Naive B cell (primary cell): ENCODE data around the gene TCERG1L. TPM values are rescaled to one million over a fixed set of nuclear protein-coding genes. Genes with fewer than 3 reads are reported as not detected.

Experiments
- ATAC-seq, 2 donors: fragments of 150-1000 bp; cut with Tn5 transposase; 2 replicates each; pipeline ENCODE4 v1.10.0; 2021; ENCODE audit warnings: low read depth in 2 of 2, mild to moderate bottlenecking in 2 of 2, moderate library complexity in 2 of 2
- DNase-seq: peaks from one replicate; pipeline ENCODE4 v3.0.0; 2022
- H3K27ac Mint-ChIP-seq, 6 donors: one replicate each; pipeline ENCODE4 v1.8.0; 2020 to 2022; ENCODE audit warnings: mild to moderate bottlenecking in 6 of 6, mixed read lengths in 6 of 6, moderate library complexity in 5 of 6, inconsistent platforms in 2 of 6
- H3K27me3 Mint-ChIP-seq, 3 donors: one replicate each; pipeline ENCODE4 v1.8.0; 2021 to 2022; ENCODE audit warnings: mixed read lengths in 3 of 3, mild to moderate bottlenecking in 1 of 3
- H3K36me3 Mint-ChIP-seq, 2 donors: one replicate each; pipeline ENCODE4 v1.8.0; 2020 to 2022; ENCODE audit warnings: mixed read lengths in 2 of 2, inconsistent platforms in 1 of 2, mild to moderate bottlenecking in 1 of 2
- H3K4me1 Mint-ChIP-seq, 3 donors: one replicate each; pipeline ENCODE4 v1.8.0; 2020 to 2022; ENCODE audit warnings: mixed read lengths in 3 of 3, inconsistent platforms in 1 of 3, mild to moderate bottlenecking in 1 of 3, moderate library complexity in 1 of 3
- H3K4me3 Mint-ChIP-seq, 8 donors: one replicate each; pipeline ENCODE4 v1.8.0; 2020 to 2022; ENCODE audit warnings: mild to moderate bottlenecking in 8 of 8, mixed read lengths in 8 of 8, moderate library complexity in 8 of 8, inconsistent platforms in 2 of 8
- H3K9me3 Mint-ChIP-seq, 7 donors: one replicate each; pipeline ENCODE4 v1.8.0; 2020 to 2022; ENCODE audit warnings: mixed read lengths in 7 of 7, mild to moderate bottlenecking in 5 of 7, inconsistent platforms in 2 of 7, moderate library complexity in 1 of 7
- polyA plus RNA-seq, 6 donors: library from polyadenylated mRNA; unstranded; fragments of 300-500 nt; fragmentation: Illumina TruSeq; gene quantifications; one replicate each; pipeline ENCODE4 v1.2.3, GENCODE V29; 2021; ENCODE audit warnings: low read depth in 6 of 6

Gene TCERG1L
- polyA plus RNA-seq, 6 donors from 2014 or later, result not detected

GRCh38 chr10:131130025-131130424 lies 181.5 kb downstream of the TCERG1L start:
- Mint-ChIP-seq H3K4me1 (no peaks in the 10 kb centered on the region), H3K27me3 (peaks cover 0 to 8% (median 0%) of the 10 kb centered on the region in 3 donors), H3K4me3 (no peak overlapping the region), H3K36me3 (no peaks in the 10 kb centered on the region), H3K27ac (no peak overlapping the region), H3K9me3 (peaks cover 0 to 2% (median 0%) of the 10 kb centered on the region in 7 donors)
- no peak for DNase-seq
- ATAC-seq, result no peak

GRCh38 chr10:131129544-131129943 lies 182.0 kb downstream of the TCERG1L start:
- Mint-ChIP-seq H3K4me3 (no peak overlapping the region), H3K4me1 (no peaks in the 10 kb centered on the region), H3K27ac (no peak overlapping the region), H3K9me3 (peaks cover 0 to 2% (median 0%) of the 10 kb centered on the region in 7 donors), H3K27me3 (peaks cover 0 to 8% (median 0%) of the 10 kb centered on the region in 3 donors), H3K36me3 (no peaks in the 10 kb centered on the region)
- no peak for DNase-seq
- ATAC-seq, result no peak

- peaks cover 0 to 2% (median 0%) of the 10 kb centered on the region in 7 donors for H3K9me3 Mint-ChIP-seq
- DNase-seq (no peak), ATAC-seq (no peak)
- H3K36me3 Mint-ChIP-seq, result no peaks in the 10 kb centered on the region
- peaks cover 0 to 8% (median 0%) of the 10 kb centered on the region in 3 donors for H3K27me3 Mint-ChIP-seq
- no peak overlapping the region for H3K4me3 Mint-ChIP-seq
- H3K27ac Mint-ChIP-seq, result no peak overlapping the region
- H3K4me1 Mint-ChIP-seq, result no peaks in the 10 kb centered on the region
Observed at GRCh38 chr10:131128731-131129130, 182.8 kb downstream of the TCERG1L start.

GRCh38 chr10:131127610-131128009 lies 183.9 kb downstream of the TCERG1L start:
- Mint-ChIP-seq H3K27me3 (peaks cover 0 to 8% (median 0%) of the 10 kb centered on the region in 3 donors), H3K4me3 (no peak overlapping the region), H3K9me3 (peaks cover 0 to 2% (median 0%) of the 10 kb centered on the region in 7 donors), H3K4me1 (no peaks in the 10 kb centered on the region), H3K27ac (no peak overlapping the region), H3K36me3 (no peaks in the 10 kb centered on the region)
- ATAC-seq (no peak), DNase-seq (no peak)

- peaks cover 0 to 8% (median 0%) of the 10 kb centered on the region in 3 donors for H3K27me3 Mint-ChIP-seq
- H3K4me3 Mint-ChIP-seq, result no peak overlapping the region
- no peak for DNase-seq
- H3K36me3 Mint-ChIP-seq, result no peaks in the 10 kb centered on the region
- no peak for ATAC-seq
- peaks cover 0 to 2% (median 0%) of the 10 kb centered on the region in 7 donors for H3K9me3 Mint-ChIP-seq
- peak overlapping the region in 1 of 6 donors; percentile 17 for H3K27ac Mint-ChIP-seq
- no peaks in the 10 kb centered on the region for H3K4me1 Mint-ChIP-seq
Observed at GRCh38 chr10:131127138-131127589, 184.4 kb downstream of the TCERG1L start.

- no peak overlapping the region for H3K4me3 Mint-ChIP-seq
- peaks cover 0 to 2% (median 0%) of the 10 kb centered on the region in 7 donors for H3K9me3 Mint-ChIP-seq
- H3K27ac Mint-ChIP-seq, result peak overlapping the region in 1 of 6 donors; percentile 17
- no peaks in the 10 kb centered on the region for H3K4me1 Mint-ChIP-seq
- H3K27me3 Mint-ChIP-seq, result peaks cover 0 to 8% (median 0%) of the 10 kb centered on the region in 3 donors
- ATAC-seq, result no peak
- no peaks in the 10 kb centered on the region for H3K36me3 Mint-ChIP-seq
- no peak for DNase-seq
Observed at GRCh38 chr10:131126321-131127137, 185.0 kb downstream of the TCERG1L start.

GRCh38 chr10:131125511-131126225 lies 185.9 kb downstream of the TCERG1L start:
- H3K27ac Mint-ChIP-seq, result no peak overlapping the region

GRCh38 chr10:131124945-131125344 lies 186.6 kb downstream of the TCERG1L start:
- Mint-ChIP-seq H3K36me3 (no peaks in the 10 kb centered on the region), H3K4me1 (no peaks in the 10 kb centered on the region), H3K4me3 (no peak overlapping the region), H3K9me3 (peaks cover 0 to 5% (median 0%) of the 10 kb centered on the region in 7 donors), H3K27ac (no peak overlapping the region), H3K27me3 (no peaks in the 10 kb centered on the region)
- ATAC-seq, result no peak
- no peak for DNase-seq

More at GRCh38 chr10:131125511-131126225, 185.9 kb downstream of the TCERG1L start:
- Mint-ChIP-seq H3K27me3 (peaks cover 0 to 6% (median 0%) of the 10 kb centered on the region in 3 donors), H3K4me1 (no peaks in the 10 kb centered on the region), H3K36me3 (no peaks in the 10 kb centered on the region), H3K9me3 (peaks cover 0 to 3% (median 0%) of the 10 kb centered on the region in 7 donors), H3K4me3 (no peak overlapping the region)
- DNase-seq (no peak), ATAC-seq (no peak)

- H3K27ac Mint-ChIP-seq, result no peak overlapping the region
- H3K4me3 Mint-ChIP-seq, result no peak overlapping the region
- no peaks in the 10 kb centered on the region for H3K27me3 Mint-ChIP-seq
- no peaks in the 10 kb centered on the region for H3K4me1 Mint-ChIP-seq
- DNase-seq (no peak), ATAC-seq (no peak)
- H3K9me3 Mint-ChIP-seq, result peaks cover 0 to 7% (median 0%) of the 10 kb centered on the region in 7 donors
- H3K36me3 Mint-ChIP-seq, result no peaks in the 10 kb centered on the region
Observed at GRCh38 chr10:131123496-131123895, 188.0 kb downstream of the TCERG1L start.

GRCh38 chr10:131121511-131122035 lies 189.9 kb downstream of the TCERG1L start:
- no peaks in the 10 kb centered on the region for H3K4me1 Mint-ChIP-seq
- H3K9me3 Mint-ChIP-seq, result peaks cover 0 to 7% (median 0%) of the 10 kb centered on the region in 7 donors
- DNase-seq (no peak), ATAC-seq (no peak)
- no peaks in the 10 kb centered on the region for H3K36me3 Mint-ChIP-seq
- H3K27me3 Mint-ChIP-seq, result no peaks in the 10 kb centered on the region
- no peak overlapping the region for H3K27ac Mint-ChIP-seq
- H3K4me3 Mint-ChIP-seq, result no peak overlapping the region

GRCh38 chr10:131119626-131120355 lies 191.7 kb downstream of the TCERG1L start:
- ATAC-seq, result no peak
- DNase-seq, result no peak
- H3K9me3 Mint-ChIP-seq, result peaks cover 0 to 7% (median 0%) of the 10 kb centered on the region in 7 donors
- no peak overlapping the region for H3K27ac Mint-ChIP-seq
- no peaks in the 10 kb centered on the region for H3K36me3 Mint-ChIP-seq
- H3K4me1 Mint-ChIP-seq, result no peaks in the 10 kb centered on the region
- no peaks in the 10 kb centered on the region for H3K27me3 Mint-ChIP-seq
- H3K4me3 Mint-ChIP-seq, result peak overlapping the region in 1 of 8 donors; percentile 53

GRCh38 chr10:131117416-131118212 lies 193.9 kb downstream of the TCERG1L start:
- no peaks in the 10 kb centered on the region for H3K4me1 Mint-ChIP-seq
- no peak overlapping the region for H3K4me3 Mint-ChIP-seq
- DNase-seq (no peak), ATAC-seq (no peak)
- H3K36me3 Mint-ChIP-seq, result no peaks in the 10 kb centered on the region
- no peaks in the 10 kb centered on the region for H3K27me3 Mint-ChIP-seq
- H3K9me3 Mint-ChIP-seq, result peaks cover 0 to 7% (median 0%) of the 10 kb centered on the region in 7 donors
- H3K27ac Mint-ChIP-seq, result no peak overlapping the region
